ENCODE measurements around the gene PDE6A.

- TF ChIP-seq GATA3 (IDR thresholded peaks at IDR 0.05; ENCODE audit: low read depth, low read length) (no peak), GATA2 (IDR thresholded peaks at IDR 0.05; ENCODE audit: low read depth, low read length) (no peak)
Observed at GRCh38 chr5:149942199-149942598, 2.4 kb downstream of the PDE6A start.
